Chondrocyte (in vitro differentiated cells): Measurements from ENCODE around the gene SLC66A3. TPM values are rescaled to one million over a fixed set of nuclear protein-coding genes. Genes with fewer than 3 reads are reported as not detected.

Source experiments
- DNase-seq: peaks from one replicate; pipeline ENCODE4 v3.0.0; 2021; ENCODE audit warnings: mixed read lengths, low spot score
- H3K27ac Mint-ChIP-seq: one replicate; pipeline ENCODE4 v1.8.0; 2021; ENCODE audit warnings: mild to moderate bottlenecking, moderate library complexity, mixed read lengths; ENCODE audit not compliant: unreplicated experiment
- H3K27me3 Mint-ChIP-seq: 2 replicates; pipeline ENCODE4 v1.8.0; 2021; ENCODE audit warnings: low read depth, mixed read lengths
- H3K36me3 Mint-ChIP-seq: 2 replicates; pipeline ENCODE4 v1.8.0; 2021; ENCODE audit warnings: low read depth, mixed read lengths
- H3K4me1 Mint-ChIP-seq: 2 replicates; pipeline ENCODE4 v1.8.0; 2021; ENCODE audit warnings: low read depth, mild to moderate bottlenecking, mixed read lengths
- H3K4me3 Mint-ChIP-seq: one replicate; pipeline ENCODE4 v1.8.0; 2021; ENCODE audit warnings: mild to moderate bottlenecking, moderate library complexity, mixed read lengths; ENCODE audit not compliant: unreplicated experiment
- H3K9me3 Mint-ChIP-seq: 2 replicates; pipeline ENCODE4 v1.8.0; 2021; ENCODE audit warnings: low read depth, mixed read lengths
- CTCF ChIP-seq: fragments of 200-600 bp; sonication (generic); IDR thresholded peaks from 2 replicates; pipeline ENCODE4 v1.5.0; 2021; ENCODE audit warnings: antibody characterized with exemption, mild to moderate bottlenecking, moderate library complexity
- total RNA-seq: library from RNA; stranded (reverse); gene quantifications from 3 replicates; pipeline ENCODE4 v1.2.1, GENCODE V29; 2021

The SLC66A3 gene
- total RNA-seq, 1 donor from 2014 or later, result 29.3 TPM

GRCh38 chr2:11166476-11166875 lies 11.2 kb downstream of the SLC66A3 start:
- no peak overlapping the region for H3K4me3 Mint-ChIP-seq
- no peak for DNase-seq
- H3K36me3 Mint-ChIP-seq, result peaks cover 1% of the 10 kb centered on the region
- no peak for TF ChIP-seq CTCF
- peaks cover 17% of the 10 kb centered on the region for H3K4me1 Mint-ChIP-seq
- no peak overlapping the region for H3K27ac Mint-ChIP-seq
- H3K27me3 Mint-ChIP-seq, result no peaks in the 10 kb centered on the region
- no peaks in the 10 kb centered on the region for H3K9me3 Mint-ChIP-seq

DNA sequence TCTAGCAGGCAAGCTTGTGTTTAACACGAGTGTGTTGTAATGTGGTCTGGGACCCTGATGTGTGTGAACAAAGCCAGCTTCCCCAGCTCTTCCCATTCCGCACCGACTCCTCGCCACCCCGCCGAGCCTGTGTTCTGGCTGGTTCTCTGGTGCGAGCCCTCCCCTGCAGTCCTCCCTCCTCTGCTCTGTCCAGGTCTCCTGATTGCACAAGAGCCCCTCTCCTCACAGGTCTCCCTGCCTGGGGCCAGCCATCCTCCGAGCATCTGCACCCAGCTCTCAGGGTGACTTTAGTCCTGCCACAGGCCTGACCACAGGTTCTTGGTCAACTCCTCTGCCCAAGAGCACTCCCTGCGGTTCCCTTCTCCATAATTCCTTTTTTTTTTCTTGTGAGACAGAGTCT lies 13.2 kb downstream of the SLC66A3 start:
- Mint-ChIP-seq H3K4me3 (no peak overlapping the region), H3K27me3 (no peaks in the 10 kb centered on the region), H3K4me1 (peaks cover 17% of the 10 kb centered on the region), H3K36me3 (peaks cover 1% of the 10 kb centered on the region), H3K27ac (no peak overlapping the region), H3K9me3 (no peaks in the 10 kb centered on the region)
- TF ChIP-seq CTCF, result no peak
- DNase-seq, result peak; percentile 74

GRCh38 chr2:11169333-11169732 lies 14.1 kb downstream of the SLC66A3 start:
- H3K27me3 Mint-ChIP-seq, result no peaks in the 10 kb centered on the region
- H3K9me3 Mint-ChIP-seq, result no peaks in the 10 kb centered on the region
- peak overlapping the region; percentile 80 for H3K27ac Mint-ChIP-seq
- no peaks in the 10 kb centered on the region for H3K36me3 Mint-ChIP-seq
- peaks cover 17% of the 10 kb centered on the region for H3K4me1 Mint-ChIP-seq
- H3K4me3 Mint-ChIP-seq, result no peak overlapping the region
- no peak for TF ChIP-seq CTCF
- peak; percentile 43 for DNase-seq

DNA sequence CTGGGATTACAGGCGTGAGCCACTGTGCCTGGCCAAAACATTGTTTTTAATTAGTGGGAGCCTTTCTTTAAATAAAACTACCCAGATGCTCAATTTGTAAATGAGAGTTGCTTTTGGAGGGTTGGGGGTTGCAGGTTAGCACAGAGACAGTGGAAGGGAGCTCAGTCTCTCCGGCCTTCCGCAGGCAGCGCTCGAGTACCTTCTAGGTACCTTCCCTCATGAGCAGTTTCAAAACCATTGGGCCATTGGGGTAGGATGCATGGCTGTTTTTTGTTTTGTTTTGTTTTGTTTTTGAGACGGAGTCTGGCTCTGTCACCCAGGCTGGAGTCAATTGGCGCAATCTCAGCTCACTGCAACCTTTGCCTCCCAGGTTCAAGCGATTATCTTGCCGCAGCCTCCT lies 19.0 kb downstream of the SLC66A3 start:
- no peaks in the 10 kb centered on the region for H3K27me3 Mint-ChIP-seq
- no peak for TF ChIP-seq CTCF
- H3K36me3 Mint-ChIP-seq, result peaks cover 1% of the 10 kb centered on the region
- H3K27ac Mint-ChIP-seq, result no peak overlapping the region
- H3K9me3 Mint-ChIP-seq, result no peaks in the 10 kb centered on the region
- H3K4me3 Mint-ChIP-seq, result no peak overlapping the region
- DNase-seq, result no peak
- peaks cover 32% of the 10 kb centered on the region for H3K4me1 Mint-ChIP-seq

DNA sequence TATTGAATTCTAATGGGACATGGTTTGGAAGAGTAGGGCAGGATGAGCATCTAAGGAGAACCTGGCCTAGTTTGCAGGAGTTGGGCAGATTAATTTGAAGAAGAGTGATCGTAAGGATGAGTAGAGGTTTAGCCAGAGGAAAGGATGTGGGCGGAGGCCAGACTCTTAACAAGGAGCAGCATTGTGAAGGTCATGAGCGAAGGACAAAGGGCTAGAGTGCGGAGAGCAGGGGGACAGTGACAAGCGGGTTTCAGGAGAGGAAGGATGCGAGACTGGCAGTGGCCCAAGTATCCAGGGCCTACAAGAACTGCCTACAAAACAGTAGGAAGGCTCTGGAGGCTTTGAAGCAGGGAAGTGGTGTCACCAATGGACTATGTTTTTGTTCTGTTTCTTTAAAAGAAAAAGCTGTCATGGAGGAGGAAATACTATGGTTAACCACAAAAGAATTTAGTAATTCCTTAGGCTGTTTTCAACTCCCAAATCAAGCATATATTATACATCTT lies 20.1 kb downstream of the SLC66A3 start:
- Mint-ChIP-seq H3K36me3 (peaks cover 3% of the 10 kb centered on the region), H3K27ac (peak overlapping the region; percentile 84), H3K27me3 (no peaks in the 10 kb centered on the region), H3K9me3 (no peaks in the 10 kb centered on the region), H3K4me3 (no peak overlapping the region), H3K4me1 (peaks cover 23% of the 10 kb centered on the region)
- no peak for TF ChIP-seq CTCF
- DNase-seq, result peak; percentile 33
